ENCODE data around the gene IL25. TPM values are rescaled to one million over a fixed set of nuclear protein-coding genes. Genes with fewer than 3 reads are reported as not detected.

The IL25 gene
- total and polyA plus RNA-seq, 2 of the 13 experiments (the other 11 are each of a cell fraction or from before 2014, with no cell fraction given): not detected

- TF ChIP-seq ZBED4 (CRISPR knock-in tag; IDR thresholded peaks at IDR 0.05; ENCODE audit: borderline replicate concordance) (no peak), ZNF768 (CRISPR knock-in tag; IDR thresholded peaks at IDR 0.05) (no peak), PRPF4 (IDR thresholded peaks at IDR 0.05; ENCODE audit: low read depth, low read length, poor library complexity, severe bottlenecking) (no peak), ZNF225 (CRISPR knock-in tag; IDR thresholded peaks at IDR 0.05) (no peak), ZNF614 (CRISPR knock-in tag; IDR thresholded peaks at IDR 0.05; ENCODE audit: borderline replicate concordance) (no peak), ZNF670 (CRISPR knock-in tag; IDR thresholded peaks at IDR 0.05; ENCODE audit: borderline replicate concordance) (no peak), ZNF253 (CRISPR knock-in tag; IDR thresholded peaks at IDR 0.05; ENCODE audit: borderline replicate concordance) (no peak), ERF (CRISPR knock-in tag; IDR thresholded peaks at IDR 0.05) (no peak), PRDM15 (CRISPR knock-in tag; IDR thresholded peaks at IDR 0.05) (no peak), ATF6 (CRISPR knock-in tag; conservative IDR thresholded peaks at IDR 0.05) (no peak), ZNF598 (CRISPR knock-in tag; IDR thresholded peaks at IDR 0.05; ENCODE audit: borderline replicate concordance) (no peak), NR2F2 (IDR thresholded peaks at IDR 0.05; ENCODE audit: borderline replicate concordance, low read depth) (no peak), PLSCR1 (CRISPR knock-in tag; IDR thresholded peaks at IDR 0.05; ENCODE audit: borderline replicate concordance) (no peak), ZNF263 (CRISPR knock-in tag; IDR thresholded peaks at IDR 0.05) (no peak)
Observed at GRCh38 chr14:23358553-23359166, 13.9 kb upstream of the IL25 start (continued).

All from HepG2 (cell line).